DOHH2 (cell line): ENCODE results near the gene CMIP.

Experiments used
- EZH2phosphoT487 ChIP-seq: fragments of 200-600 bp; sonication (generic); IDR thresholded peaks from 2 replicates; pipeline ENCODE4 v1.6.1; 2017; ENCODE audit warnings: borderline replicate concordance, mild to moderate bottlenecking, antibody characterized with exemption, low read length, moderate library complexity, mixed read lengths
- TF ChIP-seq, protein P1 (sequence below): fragments of 200-600 bp; sonication (generic); IDR thresholded peaks from one replicate; pipeline ENCODE4 v1.5.1; 2014; ENCODE audit warnings: antibody characterized with exemption, mild to moderate bottlenecking, low read depth, low read length; ENCODE audit not compliant: poor library complexity, severe bottlenecking

GRCh38 chr16:81755915-81756614 lies 311.5 kb downstream of the CMIP start:
- TF ChIP-seq, protein P1, sequence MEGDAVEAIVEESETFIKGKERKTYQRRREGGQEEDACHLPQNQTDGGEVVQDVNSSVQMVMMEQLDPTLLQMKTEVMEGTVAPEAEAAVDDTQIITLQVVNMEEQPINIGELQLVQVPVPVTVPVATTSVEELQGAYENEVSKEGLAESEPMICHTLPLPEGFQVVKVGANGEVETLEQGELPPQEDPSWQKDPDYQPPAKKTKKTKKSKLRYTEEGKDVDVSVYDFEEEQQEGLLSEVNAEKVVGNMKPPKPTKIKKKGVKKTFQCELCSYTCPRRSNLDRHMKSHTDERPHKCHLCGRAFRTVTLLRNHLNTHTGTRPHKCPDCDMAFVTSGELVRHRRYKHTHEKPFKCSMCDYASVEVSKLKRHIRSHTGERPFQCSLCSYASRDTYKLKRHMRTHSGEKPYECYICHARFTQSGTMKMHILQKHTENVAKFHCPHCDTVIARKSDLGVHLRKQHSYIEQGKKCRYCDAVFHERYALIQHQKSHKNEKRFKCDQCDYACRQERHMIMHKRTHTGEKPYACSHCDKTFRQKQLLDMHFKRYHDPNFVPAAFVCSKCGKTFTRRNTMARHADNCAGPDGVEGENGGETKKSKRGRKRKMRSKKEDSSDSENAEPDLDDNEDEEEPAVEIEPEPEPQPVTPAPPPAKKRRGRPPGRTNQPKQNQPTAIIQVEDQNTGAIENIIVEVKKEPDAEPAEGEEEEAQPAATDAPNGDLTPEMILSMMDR: no peak
- no peak for TF ChIP-seq EZH2phosphoT487
